H9 (cell line): ENCODE data around the gene CPAMD8. TPM values are rescaled to one million over a fixed set of nuclear protein-coding genes. Genes with fewer than 3 reads are reported as not detected.

Experiments
- DNase-seq: peaks from one replicate; pipeline ENCODE4 v3.0.0-alpha.2; 2017
- H2AFZ ChIP-seq: one replicate; pipeline ENCODE4 v1.6.1; 2013; ENCODE audit warnings: mild to moderate bottlenecking, low read length, control low read depth, moderate library complexity
- H2AK5ac ChIP-seq: 2 replicates; pipeline ENCODE4 v1.6.1; 2013; ENCODE audit warnings: low read length, control low read depth, mixed read lengths; ENCODE audit not compliant: insufficient read length
- H2BK120ac ChIP-seq: one replicate; pipeline ENCODE4 v1.6.1; 2013; ENCODE audit warnings: low read depth, mild to moderate bottlenecking, low read length, control low read depth, inconsistent platforms; ENCODE audit not compliant: poor library complexity, severe bottlenecking
- H2BK12ac ChIP-seq: 2 replicates; pipeline ENCODE4 v1.6.1; 2013; ENCODE audit warnings: low read length, control low read depth, mixed read lengths, low read depth; ENCODE audit not compliant: insufficient read length
- H2BK15ac ChIP-seq: 2 replicates; pipeline ENCODE4 v1.6.1; 2013; ENCODE audit warnings: low read depth, low read length, control low read depth
- H2BK20ac ChIP-seq: one replicate; pipeline ENCODE4 v1.6.1; 2013; ENCODE audit warnings: low read depth, mild to moderate bottlenecking, low read length, control low read depth, inconsistent platforms; ENCODE audit not compliant: poor library complexity, severe bottlenecking
- H2BK5ac ChIP-seq: 2 replicates; pipeline ENCODE4 v1.6.1; 2013; ENCODE audit warnings: low read length, control low read depth, mixed read lengths; ENCODE audit not compliant: insufficient read length
- H3K14ac ChIP-seq: 2 replicates; pipeline ENCODE4 v1.6.1; 2013; ENCODE audit warnings: low read length, control low read depth; ENCODE audit not compliant: insufficient read depth
- H3K18ac ChIP-seq: 2 replicates; pipeline ENCODE4 v1.6.1; 2013; ENCODE audit warnings: low read depth, mild to moderate bottlenecking, mixed read lengths, low read length, control low read depth; ENCODE audit not compliant: insufficient read length
- H3K23ac ChIP-seq: 2 replicates; pipeline ENCODE4 v1.6.1; 2013; ENCODE audit warnings: low read length, control low read depth, mixed read lengths, low read depth; ENCODE audit not compliant: insufficient read length
- H3K23me2 ChIP-seq: 2 replicates; pipeline ENCODE4 v1.6.1; 2013; ENCODE audit warnings: low read depth, mild to moderate bottlenecking, mixed read lengths, low read length, control low read depth; ENCODE audit not compliant: insufficient read length, poor library complexity, severe bottlenecking
- H3K27ac ChIP-seq: 2 replicates; pipeline ENCODE4 v1.5.1; 2013; ENCODE audit warnings: low read length, control low read depth, mixed read lengths, low read depth; ENCODE audit not compliant: insufficient read length
- H3K27me3 ChIP-seq: 2 replicates; pipeline ENCODE4 v1.6.1; 2013; ENCODE audit warnings: low read length, control low read depth, inconsistent platforms; ENCODE audit not compliant: insufficient read depth
- H3K4ac ChIP-seq: 2 replicates; pipeline ENCODE4 v1.6.1; 2013; ENCODE audit warnings: low read depth, mild to moderate bottlenecking, control low read depth, inconsistent platforms, low read length, moderate library complexity
- H3K4me1 ChIP-seq: 2 replicates; pipeline ENCODE4 v1.6.1; 2013; ENCODE audit warnings: low read length, control low read depth, inconsistent platforms; ENCODE audit not compliant: insufficient read depth
- H3K4me2 ChIP-seq: 2 replicates; pipeline ENCODE4 v1.6.1; 2013; ENCODE audit warnings: low read length, control low read depth, mixed read lengths; ENCODE audit not compliant: insufficient read length, insufficient read depth
- H3K56ac ChIP-seq: 2 replicates; pipeline ENCODE4 v1.6.1; 2013; ENCODE audit warnings: low read depth, mild to moderate bottlenecking, mixed read lengths, low read length, control low read depth; ENCODE audit not compliant: insufficient read length
- H3K79me1 ChIP-seq: 2 replicates; pipeline ENCODE4 v1.6.1; 2013; ENCODE audit warnings: low read depth, mild to moderate bottlenecking, moderate library complexity, low read length, control low read depth, inconsistent platforms; ENCODE audit not compliant: insufficient read depth, poor library complexity, severe bottlenecking
- H3K79me2 ChIP-seq: 2 replicates; pipeline ENCODE4 v1.6.1; 2013; ENCODE audit warnings: low read length, control low read depth, inconsistent platforms; ENCODE audit not compliant: insufficient read depth
- H3K9ac ChIP-seq: 2 replicates; pipeline ENCODE4 v1.6.1; 2013; ENCODE audit warnings: low read length, control low read depth, mixed read lengths; ENCODE audit not compliant: insufficient read length; ENCODE audit errors: extremely low read depth
- H3K9me3 ChIP-seq: one replicate; pipeline ENCODE4 v1.6.1; 2013; ENCODE audit warnings: low read depth, low read length, inconsistent platforms; ENCODE audit not compliant: control insufficient read depth
- H3T11ph ChIP-seq: one replicate; pipeline ENCODE4 v1.6.1; 2013; ENCODE audit warnings: mild to moderate bottlenecking, low read length, control low read depth, inconsistent platforms
- H4K20me1 ChIP-seq: one replicate; pipeline ENCODE4 v1.6.1; 2013; ENCODE audit not compliant: control insufficient read depth, insufficient read length, insufficient read depth
- H4K5ac ChIP-seq: 2 replicates; pipeline ENCODE4 v1.6.1; 2013; ENCODE audit warnings: low read depth, mild to moderate bottlenecking, mixed read lengths, low read length, control low read depth; ENCODE audit not compliant: insufficient read length
- H4K8ac ChIP-seq: replicated peaks from 2 replicates; pipeline ENCODE4 v1.6.1; 2013; ENCODE audit warnings: low read length, control low read depth, mixed read lengths, low read depth; ENCODE audit not compliant: insufficient read length
- H4K91ac ChIP-seq: 2 replicates; pipeline ENCODE4 v1.6.1; 2013; ENCODE audit warnings: low read depth, mild to moderate bottlenecking, moderate library complexity, mixed read lengths, low read length, control low read depth; ENCODE audit not compliant: insufficient read length
- H3K27ac Mint-ChIP-seq, 3 experiments: 2 replicates in 2 of 3; 3 replicates in 1 of 3; pipeline ENCODE4 v1.8.0; 2020 to 2021; ENCODE audit warnings: mixed read lengths in 3 of 3, mild to moderate bottlenecking in 1 of 3, moderate library complexity in 1 of 3
- H3K27me3 Mint-ChIP-seq: 2 replicates; pipeline ENCODE4 v1.8.0; 2021; ENCODE audit warnings: low read depth, mild to moderate bottlenecking, moderate library complexity, mixed read lengths
- H3K36me3 Mint-ChIP-seq, 3 experiments: 2 replicates in 2 of 3; 3 replicates in 1 of 3; pipeline ENCODE4 v1.8.0; 2020 to 2021; ENCODE audit warnings: low read depth in 3 of 3, mixed read lengths in 3 of 3; ENCODE audit not compliant: insufficient read depth in 1 of 3
- H3K4me1 Mint-ChIP-seq, 2 experiments: 2 replicates each; pipeline ENCODE4 v1.8.0; 2020; ENCODE audit warnings: mixed read lengths in 2 of 2
- H3K4me3 Mint-ChIP-seq, 2 experiments: 2 replicates in 1 of 2; 3 replicates in 1 of 2; pipeline ENCODE4 v1.8.0; 2020 to 2021; ENCODE audit warnings: mild to moderate bottlenecking in 2 of 2, mixed read lengths in 2 of 2, moderate library complexity in 1 of 2
- H3K9me3 Mint-ChIP-seq, 2 experiments: 2 replicates in 1 of 2; 3 replicates in 1 of 2; pipeline ENCODE4 v1.8.0; 2020; ENCODE audit warnings: mild to moderate bottlenecking in 2 of 2, mixed read lengths in 2 of 2, moderate library complexity in 1 of 2
- WGBS: extraction: QIAGEN DNeasy Blood & Tissue Kit; methylation state at CpG from one replicate; pipeline ENCODE4 v1.1.7; 2013; ENCODE audit warnings: missing lambda C conversion rate, low lambda C conversion rate, mixed read lengths; ENCODE audit not compliant: insufficient read length; ENCODE audit errors: extremely low coverage; 5-methylcytosine and 5-hydroxymethylcytosine counted together
- total RNA-seq: library from RNA; stranded (reverse); gene quantifications from 2 replicates; pipeline ENCODE4 v1.2.1, GENCODE V29; 2021
- TF ChIP-seq, protein P1 (sequence below): fragments of 200-600 bp; sonication (generic); conservative IDR thresholded peaks from 3 replicates; pipeline ENCODE4 v1.8.0; 2021; ENCODE audit warnings: antibody characterized with exemption, mild to moderate bottlenecking

CPAMD8 gene
- total RNA-seq, 1 experiment from 2014 or later: 12.0 TPM

DNA sequence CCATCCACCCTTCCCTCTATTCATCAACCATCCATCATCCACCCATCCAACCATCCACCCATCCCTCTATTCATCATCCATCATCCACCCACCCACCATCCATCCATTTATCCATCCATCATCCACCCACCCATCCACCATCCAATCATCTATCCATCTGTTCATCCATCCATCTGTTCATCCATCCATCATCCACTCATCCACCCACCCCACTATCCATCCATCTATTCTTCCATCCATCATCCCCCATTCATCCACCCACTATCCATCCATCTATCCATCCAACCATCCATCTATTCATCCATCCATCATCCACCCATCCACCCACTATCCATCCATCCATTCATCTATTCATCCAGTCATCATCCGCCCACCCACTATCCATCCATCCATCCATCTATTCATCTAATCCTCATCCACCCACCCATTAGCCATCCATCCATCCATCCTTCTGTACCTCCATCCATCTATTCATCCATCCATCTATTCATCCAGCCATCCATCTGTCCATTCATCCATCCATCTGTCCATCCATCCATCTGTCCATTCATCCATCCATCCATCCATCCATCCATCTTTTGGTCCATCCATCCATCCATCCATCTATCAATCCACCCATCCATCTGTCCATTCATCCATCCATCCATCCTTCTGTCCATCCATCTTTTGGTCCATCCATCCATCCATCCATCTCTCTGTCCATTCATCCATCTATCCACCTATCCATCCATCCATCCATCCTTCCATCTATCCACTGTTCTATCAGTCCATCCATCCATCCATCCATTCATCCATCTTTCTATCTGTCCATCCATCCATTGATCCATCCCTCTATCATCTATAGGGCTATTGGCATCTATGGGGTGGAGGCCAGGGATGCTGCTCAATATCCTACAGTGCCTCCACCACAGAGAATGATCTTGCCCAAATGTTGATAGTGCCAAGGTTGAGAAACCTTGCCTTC lies 47.5 kb downstream of the CPAMD8 start:
- no peak overlapping the region for H3K27ac Mint-ChIP-seq

More for the DNA sequence above, 47.5 kb downstream of the CPAMD8 start:
- Histone ChIP-seq H3K4me1 (no peaks in the 10 kb centered on the region), H3K4me2 (no peak overlapping the region), H2BK20ac (no peak overlapping the region), H2BK120ac (no peak overlapping the region), H3K23ac (no peak overlapping the region), H2BK5ac (no peak overlapping the region), H2AK5ac (no peak overlapping the region), H3K23me2 (no peaks in the 10 kb centered on the region), H3K9me3 (no peaks in the 10 kb centered on the region), H2BK15ac (no peak overlapping the region), H3K79me2 (no peaks in the 10 kb centered on the region), H3K79me1 (no peaks in the 10 kb centered on the region), H2AFZ (no peak overlapping the region), H4K20me1 (no peaks in the 10 kb centered on the region), H3K56ac (no peak overlapping the region), H4K8ac (no peak overlapping the region), H3K27me3 (no peaks in the 10 kb centered on the region), H4K91ac (no peak overlapping the region), H3K18ac (no peak overlapping the region), H3T11ph (no peak overlapping the region), H3K27ac (no peak overlapping the region), H3K14ac (no peak overlapping the region), H3K9ac (no peak overlapping the region), H4K5ac (no peak overlapping the region), H2BK12ac (no peak overlapping the region), H3K4ac (no peak overlapping the region)
- H3K27me3 Mint-ChIP-seq: peaks cover 2% of the 10 kb centered on the region
- no peak for DNase-seq
- H3K4me3 Mint-ChIP-seq: no peak overlapping the region
- H3K36me3 Mint-ChIP-seq: peaks cover 6 to 17% (median 12%) of the 10 kb centered on the region in 3 experiments; a peak in 6 of 7 replicates
- TF ChIP-seq, protein P1, sequence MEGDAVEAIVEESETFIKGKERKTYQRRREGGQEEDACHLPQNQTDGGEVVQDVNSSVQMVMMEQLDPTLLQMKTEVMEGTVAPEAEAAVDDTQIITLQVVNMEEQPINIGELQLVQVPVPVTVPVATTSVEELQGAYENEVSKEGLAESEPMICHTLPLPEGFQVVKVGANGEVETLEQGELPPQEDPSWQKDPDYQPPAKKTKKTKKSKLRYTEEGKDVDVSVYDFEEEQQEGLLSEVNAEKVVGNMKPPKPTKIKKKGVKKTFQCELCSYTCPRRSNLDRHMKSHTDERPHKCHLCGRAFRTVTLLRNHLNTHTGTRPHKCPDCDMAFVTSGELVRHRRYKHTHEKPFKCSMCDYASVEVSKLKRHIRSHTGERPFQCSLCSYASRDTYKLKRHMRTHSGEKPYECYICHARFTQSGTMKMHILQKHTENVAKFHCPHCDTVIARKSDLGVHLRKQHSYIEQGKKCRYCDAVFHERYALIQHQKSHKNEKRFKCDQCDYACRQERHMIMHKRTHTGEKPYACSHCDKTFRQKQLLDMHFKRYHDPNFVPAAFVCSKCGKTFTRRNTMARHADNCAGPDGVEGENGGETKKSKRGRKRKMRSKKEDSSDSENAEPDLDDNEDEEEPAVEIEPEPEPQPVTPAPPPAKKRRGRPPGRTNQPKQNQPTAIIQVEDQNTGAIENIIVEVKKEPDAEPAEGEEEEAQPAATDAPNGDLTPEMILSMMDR: no peak
- no peaks in the 10 kb centered on the region for H3K4me1 Mint-ChIP-seq
- WGBS: 100% methylated on average over 1 of the region's 1 CpG
- peaks cover 13 to 17% of the 10 kb centered on the region in 2 experiments for H3K9me3 Mint-ChIP-seq
